ENCODE data around the gene MAGI3.
"Not testable (repeated sequence)": the region's sequence is repeated elsewhere in the genome, so short reads cannot be mapped to it uniquely, and the experiment has no call there.

MAGI3 gene

GRCh38 chr1:113455374-113455773 is 65.1 kb downstream of the MAGI3 start:
- no peak for DNase-seq (ENCODE audit: low spot score)
- TF ChIP-seq CTCF (IDR thresholded peaks at IDR 0.05; ENCODE audit: extremely low read depth, insufficient read depth, missing control alignments): no peak
- in situ Hi-C loops (cut with MboI; ENCODE audit: low pct_unique_long_range_greater_than_20kb, low sequenced_read_pairs, unreplicated experiment): loop anchor here (25.0 kb wide), 1 partner anchor 293 kb away; no protein-coding TSS in a partner anchor

- no peak for TF ChIP-seq CTCF (IDR thresholded peaks at IDR 0.05; ENCODE audit: extremely low read depth, insufficient read depth, missing control alignments)
- no peak for DNase-seq (ENCODE audit: low spot score)
- in situ Hi-C loops (cut with MboI; ENCODE audit: low pct_unique_long_range_greater_than_20kb, low sequenced_read_pairs, unreplicated experiment): loop anchor here (25.0 kb wide), 1 partner anchor 295 kb away; no protein-coding TSS in a partner anchor
Measured at GRCh38 chr1:113456967-113457366, 66.7 kb downstream of the MAGI3 start.

- in situ Hi-C loops (cut with MboI; ENCODE audit: low pct_unique_long_range_greater_than_20kb, low sequenced_read_pairs, unreplicated experiment): loop anchor here (25.0 kb wide), 1 partner anchor 297 kb away; no protein-coding TSS in a partner anchor
- DNase-seq (ENCODE audit: low spot score): no peak
- TF ChIP-seq CTCF (IDR thresholded peaks at IDR 0.05; ENCODE audit: extremely low read depth, insufficient read depth, missing control alignments): no peak
Measured at GRCh38 chr1:113459279-113459678, 69.0 kb downstream of the MAGI3 start.

GRCh38 chr1:113467991-113468390 is 77.7 kb downstream of the MAGI3 start:
- in situ Hi-C loops (cut with MboI; ENCODE audit: low pct_unique_long_range_greater_than_20kb, low sequenced_read_pairs, unreplicated experiment): loop anchor here (25.0 kb wide), 1 partner anchor 306 kb away; no protein-coding TSS in a partner anchor

GRCh38 chr1:113478427-113479195 is 88.3 kb downstream of the MAGI3 start:
- DNase-seq (ENCODE audit: low spot score); in situ Hi-C loops (cut with MboI; ENCODE audit: low pct_unique_long_range_greater_than_20kb, low sequenced_read_pairs, unreplicated experiment): not testable (repeated sequence)

More at GRCh38 chr1:113467991-113468390, 77.7 kb downstream of the MAGI3 start:
- DNase-seq (ENCODE audit: low spot score): no peak
- TF ChIP-seq CTCF (IDR thresholded peaks at IDR 0.05; ENCODE audit: extremely low read depth, insufficient read depth, missing control alignments): no peak

GRCh38 chr1:113479713-113480676 is 89.7 kb downstream of the MAGI3 start:
- in situ Hi-C loops (cut with MboI; ENCODE audit: low pct_unique_long_range_greater_than_20kb, low sequenced_read_pairs, unreplicated experiment): no loop called here

GRCh38 chr1:113485131-113485530 is 94.8 kb downstream of the MAGI3 start:
- in situ Hi-C loops (cut with MboI; ENCODE audit: low pct_unique_long_range_greater_than_20kb, low sequenced_read_pairs, unreplicated experiment); DNase-seq (ENCODE audit: low spot score): not testable (repeated sequence)

More at GRCh38 chr1:113479713-113480676, 89.7 kb downstream of the MAGI3 start:
- TF ChIP-seq CTCF (IDR thresholded peaks at IDR 0.05; ENCODE audit: extremely low read depth, insufficient read depth, missing control alignments): no peak
- no peak for DNase-seq (ENCODE audit: low spot score)

All from GM13977 (cell line).